Effector memory CD4-positive, alpha-beta T cell (primary cell): ENCODE results near the gene GPC5.

Experiments used
- DNase-seq, 3 donors: peaks; one replicate each; pipeline ENCODE4 v3.0.0-alpha.2; 2020
- H3K27ac ChIP-seq: 2 replicates; pipeline ENCODE4 v1.7.0; 2013; ENCODE audit warnings: mild to moderate bottlenecking, low read length, moderate library complexity; ENCODE audit not compliant: insufficient read depth, poor library complexity, severe bottlenecking
- H3K27me3 ChIP-seq: replicated peaks from 2 replicates; pipeline ENCODE4 v1.7.0; 2013; ENCODE audit warnings: mild to moderate bottlenecking, low read length; ENCODE audit not compliant: insufficient read depth, control insufficient read depth, poor library complexity, severe bottlenecking
- H3K36me3 ChIP-seq: 2 replicates; pipeline ENCODE4 v1.7.0; 2013; ENCODE audit warnings: mild to moderate bottlenecking, low read length, moderate library complexity; ENCODE audit not compliant: control insufficient read depth, insufficient read depth
- H3K4me1 ChIP-seq: 2 replicates; pipeline ENCODE4 v1.7.0; 2013; ENCODE audit warnings: low read length, mild to moderate bottlenecking; ENCODE audit not compliant: control insufficient read depth, insufficient read depth, poor library complexity, severe bottlenecking
- H3K4me3 ChIP-seq: 2 replicates; pipeline ENCODE4 v1.7.0; 2013; ENCODE audit warnings: low read length, low read depth, mild to moderate bottlenecking; ENCODE audit not compliant: insufficient read depth, poor library complexity, severe bottlenecking
- H3K9me3 ChIP-seq: 2 replicates; pipeline ENCODE4 v1.7.0; 2013; ENCODE audit warnings: mild to moderate bottlenecking, low read length, moderate library complexity; ENCODE audit not compliant: control insufficient read depth

GPC5 gene

DNA sequence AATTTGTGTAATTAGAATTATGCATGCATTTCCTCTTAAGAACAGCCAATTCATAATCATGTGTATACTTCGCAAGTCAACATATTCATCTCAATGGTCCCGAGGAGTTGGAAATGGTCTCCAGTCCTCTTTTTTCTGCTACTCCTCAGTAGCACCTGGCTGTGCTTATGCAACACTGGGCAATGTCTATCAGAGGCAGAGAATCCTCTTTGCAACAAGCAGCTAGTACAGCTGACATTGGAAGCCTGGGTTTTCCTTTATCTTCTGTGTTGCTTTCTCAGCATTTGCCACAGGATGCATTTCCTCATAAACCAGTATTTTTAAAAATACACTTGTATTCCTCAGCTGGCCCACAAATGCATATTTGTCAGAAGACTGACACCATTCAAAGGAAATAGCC lies 1422.9 kb downstream of the GPC5 start:
- H3K4me1 ChIP-seq = no peaks in the 10 kb centered on the region
- H3K9me3 ChIP-seq = no peaks in the 10 kb centered on the region
- H3K4me3 ChIP-seq = no peak overlapping the region
- H3K27me3 ChIP-seq = no peaks in the 10 kb centered on the region
- H3K27ac ChIP-seq = no peak overlapping the region
- DNase-seq = no peak
- H3K36me3 ChIP-seq = no peaks in the 10 kb centered on the region

DNA sequence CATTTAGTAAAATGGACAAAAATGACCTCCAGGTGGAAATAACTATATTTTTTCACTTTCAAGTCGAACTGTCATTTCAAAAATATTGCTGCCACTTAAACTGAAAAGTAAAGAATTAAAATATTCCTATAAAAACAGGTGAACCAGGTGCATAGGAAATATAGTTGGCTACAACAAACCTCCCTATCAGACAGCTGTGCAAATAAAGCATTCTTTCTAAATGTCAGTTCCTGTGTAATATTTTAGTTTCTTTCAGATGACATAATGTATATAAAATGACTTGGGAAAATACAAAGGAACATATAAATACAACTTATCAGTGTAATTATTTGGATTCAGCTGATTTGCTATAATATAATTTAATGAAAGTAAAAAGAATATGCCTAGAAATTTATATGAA lies 1424.6 kb downstream of the GPC5 start:
- no peak overlapping the region for H3K4me3 ChIP-seq
- no peak for DNase-seq

GRCh38 chr13:92825938-92826596 lies 1427.6 kb downstream of the GPC5 start:
- Histone ChIP-seq H3K4me3 (no peak overlapping the region), H3K36me3 (no peaks in the 10 kb centered on the region), H3K27me3 (no peaks in the 10 kb centered on the region), H3K4me1 (no peaks in the 10 kb centered on the region), H3K27ac (no peak overlapping the region), H3K9me3 (no peaks in the 10 kb centered on the region)
- DNase-seq = no peak

More for the DNA sequence above, 1424.6 kb downstream of the GPC5 start:
- Histone ChIP-seq H3K27ac (no peak overlapping the region), H3K4me1 (no peaks in the 10 kb centered on the region), H3K27me3 (no peaks in the 10 kb centered on the region), H3K36me3 (no peaks in the 10 kb centered on the region), H3K9me3 (no peaks in the 10 kb centered on the region)

DNA sequence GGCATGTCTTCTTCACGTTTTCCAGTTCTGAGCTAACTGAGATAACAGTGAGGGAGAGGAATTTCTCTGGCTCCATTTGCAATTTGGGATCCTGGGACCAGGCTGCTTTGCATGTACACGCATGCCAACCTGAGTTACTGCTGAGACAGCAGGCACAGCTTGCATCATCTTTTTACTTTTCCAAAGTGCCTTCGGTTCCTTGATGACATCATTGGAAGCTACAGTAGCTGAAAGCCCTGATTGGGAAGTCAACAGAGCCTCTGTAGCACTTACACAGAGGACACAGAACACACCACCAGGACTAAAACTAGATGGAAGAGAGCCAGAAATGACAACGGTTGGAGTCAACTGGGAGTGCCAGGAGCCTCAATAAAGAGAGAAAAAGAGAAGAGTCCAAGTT lies 1429.1 kb downstream of the GPC5 start:
- Histone ChIP-seq H3K27ac (no peak overlapping the region), H3K4me3 (no peak overlapping the region), H3K9me3 (no peaks in the 10 kb centered on the region), H3K36me3 (no peaks in the 10 kb centered on the region), H3K4me1 (no peaks in the 10 kb centered on the region), H3K27me3 (no peaks in the 10 kb centered on the region)
- no peak for DNase-seq

- Histone ChIP-seq H3K4me1 (no peaks in the 10 kb centered on the region), H3K36me3 (no peaks in the 10 kb centered on the region), H3K9me3 (no peaks in the 10 kb centered on the region), H3K27me3 (no peaks in the 10 kb centered on the region), H3K4me3 (no peak overlapping the region), H3K27ac (no peak overlapping the region)
- DNase-seq = no peak
Observed at GRCh38 chr13:92829930-92830329, 1431.5 kb downstream of the GPC5 start.

- no peaks in the 10 kb centered on the region for H3K27me3 ChIP-seq
- H3K4me1 ChIP-seq = no peaks in the 10 kb centered on the region
- H3K36me3 ChIP-seq = no peaks in the 10 kb centered on the region
- no peaks in the 10 kb centered on the region for H3K9me3 ChIP-seq
- DNase-seq = no peak
- no peak overlapping the region for H3K27ac ChIP-seq
- no peak overlapping the region for H3K4me3 ChIP-seq
Observed at GRCh38 chr13:92830821-92831220, 1432.4 kb downstream of the GPC5 start.

- no peak overlapping the region for H3K4me3 ChIP-seq
- H3K36me3 ChIP-seq = no peaks in the 10 kb centered on the region
- no peaks in the 10 kb centered on the region for H3K4me1 ChIP-seq
- no peak overlapping the region for H3K27ac ChIP-seq
- no peak for DNase-seq
- H3K27me3 ChIP-seq = no peaks in the 10 kb centered on the region
- no peaks in the 10 kb centered on the region for H3K9me3 ChIP-seq
Observed at GRCh38 chr13:92833071-92833470, 1434.7 kb downstream of the GPC5 start.

DNA sequence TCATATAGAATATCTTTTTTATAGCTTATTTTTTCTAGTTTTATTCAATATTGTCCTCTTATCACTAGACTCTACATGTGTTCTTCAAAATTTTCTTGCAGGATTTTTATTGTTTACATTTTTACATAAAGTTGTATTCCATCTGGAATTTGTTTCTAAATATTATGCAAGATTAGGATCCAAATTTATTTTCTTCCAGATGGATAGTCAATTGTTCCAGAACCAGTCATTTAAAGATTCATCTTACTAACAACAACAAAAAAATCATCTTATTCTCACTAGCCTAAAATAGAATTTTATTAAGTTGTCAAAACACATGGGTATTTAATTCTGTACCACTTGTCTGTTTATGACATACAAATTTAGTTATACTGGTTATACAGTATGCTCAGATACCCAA lies 1437.8 kb downstream of the GPC5 start:
- no peak for DNase-seq
- H3K4me1 ChIP-seq = no peaks in the 10 kb centered on the region
- H3K9me3 ChIP-seq = no peaks in the 10 kb centered on the region
- H3K27me3 ChIP-seq = no peaks in the 10 kb centered on the region
- H3K4me3 ChIP-seq = no peak overlapping the region
- no peak overlapping the region for H3K27ac ChIP-seq
- H3K36me3 ChIP-seq = no peaks in the 10 kb centered on the region

DNA sequence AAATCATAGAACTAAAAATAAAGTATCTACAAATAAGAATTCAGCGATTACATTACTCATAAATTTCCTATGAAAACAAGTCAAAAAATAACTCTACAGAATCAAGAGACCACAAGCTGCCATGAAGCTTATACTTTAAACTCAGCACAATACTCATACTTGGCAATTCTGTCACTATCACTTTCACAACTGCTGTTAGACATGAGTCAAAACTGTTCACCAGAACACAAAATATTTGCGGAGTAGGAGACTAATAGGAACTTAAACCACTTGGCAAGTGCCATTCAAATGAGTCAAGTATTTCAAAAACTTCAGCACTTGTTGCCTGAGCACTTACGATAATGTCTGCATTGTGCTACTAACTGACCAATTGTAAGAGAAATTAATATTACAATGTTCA lies 1440.4 kb downstream of the GPC5 start:
- Histone ChIP-seq H3K36me3 (no peaks in the 10 kb centered on the region), H3K4me3 (no peak overlapping the region), H3K9me3 (no peaks in the 10 kb centered on the region), H3K27me3 (no peaks in the 10 kb centered on the region), H3K27ac (no peak overlapping the region), H3K4me1 (no peaks in the 10 kb centered on the region)
- DNase-seq = no peak

DNA sequence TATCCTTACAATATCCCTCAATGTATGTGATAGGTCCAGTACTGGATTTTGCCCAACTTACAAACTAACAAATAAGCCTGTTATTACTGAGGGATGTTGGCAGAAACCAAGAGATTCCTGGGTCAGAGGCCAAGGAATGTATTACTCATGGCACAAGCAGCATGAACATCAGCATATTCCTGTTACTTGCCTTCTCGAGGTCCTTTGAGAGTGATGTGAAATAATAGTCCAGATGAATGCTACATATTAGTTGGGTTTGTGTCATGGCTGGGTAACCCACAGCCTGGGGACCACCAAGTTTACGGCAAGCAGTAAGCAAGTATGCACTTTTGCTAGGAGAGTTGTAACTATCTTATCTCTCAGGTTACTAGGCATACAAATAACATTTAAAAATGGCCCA lies 1443.7 kb downstream of the GPC5 start:
- no peak for DNase-seq
- Histone ChIP-seq H3K27me3 (no peaks in the 10 kb centered on the region), H3K9me3 (no peaks in the 10 kb centered on the region), H3K4me3 (no peak overlapping the region), H3K27ac (no peak overlapping the region), H3K36me3 (no peaks in the 10 kb centered on the region), H3K4me1 (no peaks in the 10 kb centered on the region)
